Endothelial cell of umbilical vein (primary cell): Measurements from ENCODE around the gene HDLBP. TPM values are rescaled to one million over a fixed set of nuclear protein-coding genes. Genes with fewer than 3 reads are reported as not detected.

Experiments
- BruUV-seq: library from RNA; stranded (reverse); fragments of 400-500 nt; replicated peaks from 2 replicates; lab custom pipeline; 2021; lab: Mats Ljungman, UMichigan
- CTCF ChIA-PET: fragments of 300-600, 350-600 bp; sonication (Branson Sonifier 250); formaldehyde crosslinking; loops from one replicate; lab custom pipeline; 2021; ENCODE audit warnings: antibody characterized with exemption, inconsistent platforms; lab: Charles Lee
- POLR2A ChIA-PET: fragments of 300-600, 350-600 bp; sonication (Branson Sonifier 250); formaldehyde crosslinking; loops from one replicate; lab custom pipeline; 2021; ENCODE audit warnings: antibody characterized with exemption, inconsistent platforms; lab: Charles Lee
- DNase-seq: peaks from one replicate; pipeline ENCODE4 v3.0.0-alpha.2; 2011; ENCODE audit warnings: low read depth, low spot score
- FAIRE-seq: peaks from 2 replicates; lab custom pipeline; 2011; peaks lifted over from hg19 to GRCh38; lab: Jason Lieb, UNC
- H2AFZ ChIP-seq: 2 replicates; pipeline ENCODE4 v1.6.0; 2012; ENCODE audit warnings: low read depth, low read length, control low read depth, inconsistent platforms
- H3K27ac ChIP-seq: 2 replicates; pipeline ENCODE4 v1.5.1; 2011; ENCODE audit warnings: low read depth, mild to moderate bottlenecking, control low read depth, low read length, moderate library complexity; ENCODE audit not compliant: insufficient read depth
- H3K27me3 ChIP-seq, 2 experiments: 2 replicates each; pipeline versions ENCODE4 v1.6.0 to v1.6.1; 2011; ENCODE audit warnings: low read length in 2 of 2, mixed read lengths in 1 of 2; ENCODE audit not compliant: control insufficient read depth in 2 of 2, insufficient read depth in 2 of 2
- H3K36me3 ChIP-seq, 2 experiments: 2 replicates in 1 of 2; 3 replicates in 1 of 2; pipeline ENCODE4 v1.5.1; 2011; ENCODE audit warnings: low read length in 2 of 2, mild to moderate bottlenecking in 1 of 2, moderate library complexity in 1 of 2; ENCODE audit not compliant: control insufficient read depth in 2 of 2, insufficient read depth in 2 of 2; ENCODE audit errors: extremely low read depth in 1 of 2
- H3K4me1 ChIP-seq: 3 replicates; pipeline ENCODE4 v1.5.1; 2011; ENCODE audit warnings: mild to moderate bottlenecking, low read length; ENCODE audit not compliant: control insufficient read depth, insufficient read depth; ENCODE audit errors: extremely low read depth
- H3K4me2 ChIP-seq: 2 replicates; pipeline ENCODE4 v1.6.1; 2011; ENCODE audit warnings: low read length, control low read depth, mixed read lengths; ENCODE audit not compliant: insufficient read depth
- H3K4me3 ChIP-seq, 3 experiments: fragments of 200-600 bp in 1 of 3; sonication (generic), shearing (Covaris generic) in 1 of 3; replicated peaks in 1 of 3; 2 replicates each; pipeline ENCODE4 v1.5.1; 2011 to 2016; ENCODE audit warnings: control low read depth in 3 of 3, low read length in 3 of 3, mild to moderate bottlenecking in 2 of 3, inconsistent platforms in 1 of 3, low read depth in 1 of 3, moderate library complexity in 1 of 3; ENCODE audit not compliant: insufficient read depth in 1 of 3
- H3K79me2 ChIP-seq: 2 replicates; pipeline ENCODE4 v1.6.0; 2012; ENCODE audit warnings: low read length, inconsistent platforms; ENCODE audit not compliant: control insufficient read depth, insufficient read depth
- H3K9ac ChIP-seq: replicated peaks from 2 replicates; pipeline ENCODE3; 2011; ENCODE audit warnings: low read length, control low read depth; ENCODE audit not compliant: insufficient read depth; ENCODE audit errors: extremely low read depth
- H3K9me1 ChIP-seq: replicated peaks from 3 replicates; pipeline ENCODE4 v1.6.0; 2011; ENCODE audit warnings: mild to moderate bottlenecking, low read length; ENCODE audit not compliant: control insufficient read depth, insufficient read depth; ENCODE audit errors: extremely low read depth
- H3K9me3 ChIP-seq: replicated peaks from 2 replicates; pipeline ENCODE4 v1.5.1; 2012; ENCODE audit warnings: low read length, inconsistent platforms; ENCODE audit not compliant: control insufficient read depth, insufficient read depth
- H4K20me1 ChIP-seq: replicated peaks from 2 replicates; pipeline ENCODE3; 2011; ENCODE audit warnings: mild to moderate bottlenecking, low read length; ENCODE audit not compliant: control insufficient read depth, insufficient read depth; ENCODE audit errors: extremely low read depth
- EZH2 ChIP-seq: IDR thresholded peaks from 2 replicates; pipeline ENCODE4 v1.6.1; 2012; ENCODE audit warnings: borderline replicate concordance, low read depth, mild to moderate bottlenecking, moderate library complexity, low read length, inconsistent platforms; ENCODE audit not compliant: severe bottlenecking
- FOS ChIP-seq: IDR thresholded peaks from 2 replicates; pipeline ENCODE4 v1.6.1; 2011; ENCODE audit warnings: mild to moderate bottlenecking, low read length, moderate library complexity, borderline replicate concordance; ENCODE audit not compliant: insufficient read depth
- GATA2 ChIP-seq: IDR thresholded peaks from 2 replicates; pipeline ENCODE4 v1.7.0; 2011; ENCODE audit warnings: low read depth, mild to moderate bottlenecking, moderate library complexity, mixed read lengths, low read length; ENCODE audit not compliant: insufficient read length, insufficient read depth
- JUN ChIP-seq: IDR thresholded peaks from 2 replicates; pipeline ENCODE4 v1.6.1; 2011; ENCODE audit warnings: borderline replicate concordance, low read depth; ENCODE audit not compliant: insufficient read length, insufficient read depth
- MAX ChIP-seq: IDR thresholded peaks from 2 replicates; pipeline ENCODE4 v1.6.1; 2011; ENCODE audit not compliant: insufficient read depth, insufficient read length
- MYC ChIP-seq: IDR thresholded peaks from one replicate; pipeline ENCODE4 v1.6.1; 2011; ENCODE audit warnings: mild to moderate bottlenecking, low read depth, low read length
- POLR2A ChIP-seq: IDR thresholded peaks from 2 replicates; pipeline ENCODE4 v1.6.1; 2012; ENCODE audit warnings: low read depth, mild to moderate bottlenecking, control low read depth, low read length
- POLR2AphosphoS5 ChIP-seq: IDR thresholded peaks from 2 replicates; pipeline ENCODE4 v1.6.1; 2012; ENCODE audit warnings: low read depth, mild to moderate bottlenecking, control low read depth, low read length, moderate library complexity; ENCODE audit not compliant: insufficient read depth
- dilution Hi-C: fragments of 300-500 bp; cut with MboI; formaldehyde crosslinking; loops from one replicate; pipeline ENCODE4 v1.15.0; 2019; ENCODE audit warnings: low sequenced_read_pairs; ENCODE audit not compliant: extremely low pct_ligation_motif_present
- intact Hi-C: fragments of 100-400 bp; cut with micrococcal nuclease; formaldehyde crosslinking; loops from one replicate; pipeline ENCODE4 v1.10.0; 2022
- polyA plus RNA-seq, 4 experiments: library from polyadenylated mRNA; depleted of rRNA in 3 of 4; stranded (reverse) in 3 of 4; unstranded in 1 of 4; fragments of >200 nt; gene quantifications; 2 replicates each; pipeline versions ENCODE4 v1.2.1 to v1.2.3, GENCODE V29; 2011 to 2012; ENCODE audit warnings: missing spikeins in 1 of 4
- total RNA-seq: library from RNA; stranded (reverse); gene quantifications from 2 replicates; pipeline ENCODE4 v1.2.3, GENCODE V29; 2021
- TF ChIP-seq, protein P1 (sequence below), 2 donors: IDR thresholded peaks; 1 replicate in 1 of 2; 2 replicates in 1 of 2; pipeline ENCODE4 v1.5.1; 2011; ENCODE audit warnings: low read length in 2 of 2, mild to moderate bottlenecking in 2 of 2, moderate library complexity in 2 of 2, control low read depth in 1 of 2, inconsistent platforms in 1 of 2, low read depth in 1 of 2; ENCODE audit not compliant: insufficient read depth in 1 of 2; ENCODE audit errors: extremely low read depth in 1 of 2

The HDLBP gene
- total and polyA plus RNA-seq, 2 donors (not counting 3 experiments of a cell fraction or from before 2014, with no cell fraction given) = 379 to 569 TPM

- FAIRE-seq (no peak), DNase-seq (no peak)
- no peak overlapping the region for H2AFZ ChIP-seq
- no peaks in the 10 kb centered on the region for H3K27me3 ChIP-seq
- BruUV-seq = no TSS peak
- peaks cover 4% of the 10 kb centered on the region for H4K20me1 ChIP-seq
- no peak overlapping the region for H3K27ac ChIP-seq
- dilution Hi-C loops (no loop called here), intact Hi-C loops (no loop called here)
- H3K9me3 ChIP-seq = no peaks in the 10 kb centered on the region
- no peaks in the 10 kb centered on the region for H3K4me1 ChIP-seq
- H3K36me3 ChIP-seq = peaks cover 20 to 26% of the 10 kb centered on the region in 2 experiments
- H3K4me2 ChIP-seq = no peak overlapping the region
- ChIA-PET CTCF (no interaction called here), POLR2A (no interaction called here)
- no peak overlapping the region for H3K9ac ChIP-seq
- H3K4me3 ChIP-seq = no peak overlapping the region
- no peaks in the 10 kb centered on the region for H3K9me1 ChIP-seq
- peaks cover 46% of the 10 kb centered on the region for H3K79me2 ChIP-seq
- TF ChIP-seq, protein P1, sequence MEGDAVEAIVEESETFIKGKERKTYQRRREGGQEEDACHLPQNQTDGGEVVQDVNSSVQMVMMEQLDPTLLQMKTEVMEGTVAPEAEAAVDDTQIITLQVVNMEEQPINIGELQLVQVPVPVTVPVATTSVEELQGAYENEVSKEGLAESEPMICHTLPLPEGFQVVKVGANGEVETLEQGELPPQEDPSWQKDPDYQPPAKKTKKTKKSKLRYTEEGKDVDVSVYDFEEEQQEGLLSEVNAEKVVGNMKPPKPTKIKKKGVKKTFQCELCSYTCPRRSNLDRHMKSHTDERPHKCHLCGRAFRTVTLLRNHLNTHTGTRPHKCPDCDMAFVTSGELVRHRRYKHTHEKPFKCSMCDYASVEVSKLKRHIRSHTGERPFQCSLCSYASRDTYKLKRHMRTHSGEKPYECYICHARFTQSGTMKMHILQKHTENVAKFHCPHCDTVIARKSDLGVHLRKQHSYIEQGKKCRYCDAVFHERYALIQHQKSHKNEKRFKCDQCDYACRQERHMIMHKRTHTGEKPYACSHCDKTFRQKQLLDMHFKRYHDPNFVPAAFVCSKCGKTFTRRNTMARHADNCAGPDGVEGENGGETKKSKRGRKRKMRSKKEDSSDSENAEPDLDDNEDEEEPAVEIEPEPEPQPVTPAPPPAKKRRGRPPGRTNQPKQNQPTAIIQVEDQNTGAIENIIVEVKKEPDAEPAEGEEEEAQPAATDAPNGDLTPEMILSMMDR (IDR thresholded peaks at IDR 0.05; ENCODE audit: extremely low read depth in 1 of 2, insufficient read depth in 1 of 2, low read depth in 1 of 2, low read length in 2 of 2) = no peak
- TF ChIP-seq POLR2AphosphoS5 (no peak), EZH2 (no peak), POLR2A (no peak), GATA2 (no peak), MYC (no peak), FOS (no peak), JUN (no peak), MAX (no peak)
Measured at GRCh38 chr2:241329669-241330615, 14.5 kb upstream of the HDLBP start.
